Right lobe of liver (tissue), 6 donors: ENCODE measurements around the gene BSND. TPM values are rescaled to one million over a fixed set of nuclear protein-coding genes. Genes with fewer than 3 reads are reported as not detected.

Source experiments
- ATAC-seq, 4 donors: fragments of 200-7000 bp; cut with Tn5 transposase; one replicate each; pipeline ENCODE4 v1.9.1; 2020; ENCODE audit warnings: mild to moderate bottlenecking in 4 of 4, moderate library complexity in 4 of 4
- DNase-seq, 3 donors: peaks; one replicate each; pipeline ENCODE4 v3.0.0-alpha.2; 2020
- H3K27ac ChIP-seq, 3 donors: fragments of 200-600 bp; one replicate each; pipeline ENCODE4 v1.8.0; 2022
- H3K27me3 ChIP-seq, 2 donors: fragments of 200-600 bp; one replicate each; pipeline ENCODE4 v1.8.0; 2022
- H3K36me3 ChIP-seq, 4 donors: fragments of 200-600 bp; sonication (generic) in 1 of 4; one replicate each; pipeline versions ENCODE4 v1.5.1 to v1.8.0; 2017 to 2022; ENCODE audit warnings: control low read depth in 1 of 4
- H3K4me1 ChIP-seq, 4 donors: fragments of 200-600 bp; sonication (generic) in 1 of 4; one replicate each; pipeline versions ENCODE4 v1.5.1 to v1.8.0; 2017 to 2022; ENCODE audit warnings: control low read depth in 1 of 4
- H3K4me3 ChIP-seq, 3 donors: fragments of 200-600 bp; one replicate each; pipeline ENCODE4 v1.8.0; 2022
- H3K9me3 ChIP-seq, 4 donors: fragments of 200-600 bp; sonication (generic) in 1 of 4; one replicate each; pipeline versions ENCODE4 v1.5.1 to v1.8.0; 2017 to 2022; ENCODE audit warnings: control low read depth in 1 of 4
- CTCF ChIP-seq, 4 donors: fragments of 200-600 bp in 3 of 4; fragments of 450-650 bp in 1 of 4; IDR thresholded peaks; one replicate each; pipeline versions ENCODE4 v1.5.1 to v1.8.0; 2016 to 2022; ENCODE audit warnings: antibody characterized with exemption in 4 of 4, mild to moderate bottlenecking in 2 of 4
- POLR2A ChIP-seq: fragments of 450-650 bp; IDR thresholded peaks from one replicate; pipeline ENCODE4 v1.6.1; 2017; ENCODE audit warnings: antibody characterized with exemption, mild to moderate bottlenecking
- WGBS: methylation state at CpG from one replicate; pipeline ENCODE4 v1.1.6; 2018; ENCODE audit warnings: low coverage, low lambda C conversion rate; ENCODE audit not compliant: insufficient coverage; ENCODE audit errors: missing lambda C conversion rate; 5-methylcytosine and 5-hydroxymethylcytosine counted together
- intact Hi-C, 2 donors: fragments of 100-400 bp; cut with DNase I; formaldehyde crosslinking; loops; one replicate each; pipeline versions ENCODE4 v1.11.2 to v1.14.1; 2022
- total RNA-seq, 6 experiments: library from RNA; depleted of rRNA in 2 of 6; stranded (reverse); fragments of >200 nt in 2 of 6; fragmentation: NEBNext Ultra II Directional in 3 of 6; extraction: Animal tissue kit (Norgen Biotek cat#: 25700) in 3 of 6; gene quantifications; one replicate each; pipeline versions ENCODE4 v1.1.0 to v1.2.4, GENCODE V29; 2016 to 2023
- donor health status: DM: no; HTN: yes; CAD: no.
- donor health status: DM: no; HTN: no; CAD: no.
- donor health status: DM: no; HTN: no; CAD: no.
- donor health status: DM: no; HTN: yes; CAD: no.
- donor health status: DM: no; HTN: yes; CAD: no.

The BSND gene
- total RNA-seq, 6 experiments from 2014 or later = not detected

GRCh38 chr1:55034476-55035133 lies 35.9 kb downstream of the BSND start:
- no peak for DNase-seq
- intact Hi-C loops = no loop called here

GRCh38 chr1:55035904-55036303 lies 37.2 kb downstream of the BSND start:
- no peaks in the 10 kb centered on the region for H3K27me3 ChIP-seq
- ATAC-seq = peak in 3 of 4 donors; percentile 13 to 38 (median 35)

More at GRCh38 chr1:55034476-55035133, 35.9 kb downstream of the BSND start:
- 62% methylated on average over 3 of the region's 6 CpGs for WGBS
- Histone ChIP-seq H3K27ac (peak overlapping the region in 1 of 3 donors; percentile 72), H3K27me3 (no peaks in the 10 kb centered on the region), H3K36me3 (no peaks in the 10 kb centered on the region), H3K9me3 (no peaks in the 10 kb centered on the region), H3K4me1 (peaks cover 0 to 55% (median 24%) of the 10 kb centered on the region in 4 donors), H3K4me3 (no peak overlapping the region)
- ATAC-seq = no peak
- TF ChIP-seq CTCF (IDR thresholded peaks at IDR 0.05) = no peak
- TF ChIP-seq POLR2A = no peak

GRCh38 chr1:55037733-55038551 lies 39.2 kb downstream of the BSND start:
- TF ChIP-seq CTCF (IDR thresholded peaks at IDR 0.05) = no peak
- TF ChIP-seq POLR2A = no peak
- H3K36me3 ChIP-seq = peaks cover 0 to 2% (median 0%) of the 10 kb centered on the region in 4 donors
- WGBS = 51% methylated on average over 7 of the region's 8 CpGs
- no peak for ATAC-seq
- H3K27me3 ChIP-seq = no peaks in the 10 kb centered on the region
- peaks cover 0 to 63% (median 24%) of the 10 kb centered on the region in 4 donors for H3K4me1 ChIP-seq
- H3K27ac ChIP-seq = peak overlapping the region in 2 of 3 donors; percentile 88
- intact Hi-C loops = no loop called here
- peak in 1 of 3 donors; percentile 42 for DNase-seq
- H3K9me3 ChIP-seq = no peaks in the 10 kb centered on the region
- no peak overlapping the region for H3K4me3 ChIP-seq

More at GRCh38 chr1:55035904-55036303, 37.2 kb downstream of the BSND start:
- 19% methylated on average over 4 of the region's 4 CpGs for WGBS
- Histone ChIP-seq H3K27ac (peak overlapping the region in 2 of 3 donors; percentile 2 to 30), H3K4me3 (no peak overlapping the region), H3K36me3 (no peaks in the 10 kb centered on the region), H3K9me3 (no peaks in the 10 kb centered on the region), H3K4me1 (peaks cover 0 to 55% (median 24%) of the 10 kb centered on the region in 4 donors)
- DNase-seq = no peak
- intact Hi-C loops = no loop called here
- TF ChIP-seq POLR2A = no peak
- TF ChIP-seq CTCF (IDR thresholded peaks at IDR 0.05) = peak; percentile 18 to 39 (median 24)

GRCh38 chr1:55038552-55038838 lies 39.8 kb downstream of the BSND start:
- peak overlapping the region; percentile 33 to 88 (median 88) for H3K27ac ChIP-seq
- TF ChIP-seq CTCF (IDR thresholded peaks at IDR 0.05) (no peak), POLR2A (no peak)
- no peaks in the 10 kb centered on the region for H3K9me3 ChIP-seq
- intact Hi-C loops = no loop called here
- DNase-seq = no peak
- H3K27me3 ChIP-seq = no peaks in the 10 kb centered on the region
- peaks cover 0 to 66% (median 26%) of the 10 kb centered on the region in 4 donors for H3K4me1 ChIP-seq
- peak in 2 of 4 donors; percentile 4 to 24 for ATAC-seq
- H3K36me3 ChIP-seq = peaks cover 0 to 5% (median 0%) of the 10 kb centered on the region in 4 donors
- H3K4me3 ChIP-seq = no peak overlapping the region
- 36% methylated on average over 3 of the region's 3 CpGs for WGBS
